Measurements from ENCODE around the gene PITPNC1.
A peak's percentile ranks its signal among the peaks of the same experiment; 100 is the strongest.
"Not testable (repeated sequence)": the region's sequence is repeated elsewhere in the genome, so short reads cannot be mapped to it uniquely, and the experiment has no call there.

Gene PITPNC1

DNA sequence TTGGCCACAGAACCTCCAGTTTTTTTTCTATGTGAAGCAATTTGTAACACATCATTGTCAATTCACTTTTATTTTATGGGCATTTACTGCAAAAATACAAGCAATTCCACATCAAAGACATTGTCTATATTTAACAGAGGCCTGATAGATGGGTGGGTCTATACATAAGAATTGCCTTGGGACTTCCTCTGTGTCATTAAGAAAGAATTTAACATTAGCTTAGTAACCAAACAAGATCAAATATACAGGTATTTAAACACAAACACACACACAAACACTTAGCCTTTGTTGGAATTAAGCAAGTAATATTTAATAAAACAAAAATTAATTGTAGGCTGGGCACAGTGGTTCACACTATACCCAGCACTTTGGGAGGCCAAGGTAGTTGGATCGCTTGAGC is 4.3 kb upstream of the PITPNC1 start:
- no peak for DNase-seq

DNA sequence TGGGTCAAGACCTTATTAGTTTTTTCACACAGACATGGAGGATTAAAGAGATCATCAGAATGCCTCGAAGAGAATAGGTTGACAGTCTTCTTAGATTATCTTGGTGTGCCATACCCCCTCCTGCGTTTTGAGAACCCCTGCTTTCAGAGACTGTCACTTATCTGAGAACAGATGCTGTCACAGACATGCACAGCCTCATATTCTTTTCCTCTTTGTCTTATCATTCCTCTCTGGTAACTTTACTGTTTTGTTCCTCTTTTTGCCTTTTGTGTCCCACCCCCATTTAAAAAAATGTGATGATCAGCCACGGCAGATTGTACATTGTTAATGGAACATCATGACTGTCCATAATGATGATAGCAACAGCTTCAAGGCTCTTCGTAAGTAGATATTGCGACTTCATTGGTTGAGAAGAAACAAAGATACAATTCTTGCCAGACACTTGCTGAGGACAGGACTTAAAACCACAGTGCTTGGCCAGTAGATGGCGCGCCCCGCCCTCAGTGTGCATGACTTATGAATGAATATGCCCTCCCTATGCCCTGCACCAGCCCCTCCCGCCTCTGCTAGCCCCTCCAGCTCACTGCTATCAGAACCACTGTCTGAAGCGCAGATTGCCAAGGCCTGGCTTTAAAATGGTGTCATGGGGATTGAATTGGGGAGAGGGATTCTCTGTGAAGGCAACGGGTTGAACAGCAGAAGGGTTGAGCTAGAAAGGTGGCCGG is 2.6 kb upstream of the PITPNC1 start:
- DNase-seq: peak; percentile 26

DNA sequence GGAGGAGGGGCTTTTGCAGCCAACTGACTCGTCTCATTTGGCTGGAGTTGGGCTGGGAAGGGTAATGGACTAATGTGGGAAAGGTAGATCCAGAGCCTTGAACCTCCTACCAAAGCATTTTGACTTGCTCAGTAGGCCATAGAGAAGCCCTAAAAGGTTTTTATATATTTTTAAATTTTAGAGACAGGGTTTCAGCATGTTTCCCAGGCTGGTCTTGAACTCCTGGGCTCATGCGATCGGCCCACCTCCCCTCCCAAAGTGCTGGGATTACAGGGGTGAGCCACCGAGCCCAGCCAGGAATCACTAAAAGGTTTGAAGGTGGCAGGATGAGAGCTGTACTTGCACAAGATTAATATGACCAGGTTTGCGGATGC is 2.0 kb upstream of the PITPNC1 start:
- DNase-seq: no peak

DNA sequence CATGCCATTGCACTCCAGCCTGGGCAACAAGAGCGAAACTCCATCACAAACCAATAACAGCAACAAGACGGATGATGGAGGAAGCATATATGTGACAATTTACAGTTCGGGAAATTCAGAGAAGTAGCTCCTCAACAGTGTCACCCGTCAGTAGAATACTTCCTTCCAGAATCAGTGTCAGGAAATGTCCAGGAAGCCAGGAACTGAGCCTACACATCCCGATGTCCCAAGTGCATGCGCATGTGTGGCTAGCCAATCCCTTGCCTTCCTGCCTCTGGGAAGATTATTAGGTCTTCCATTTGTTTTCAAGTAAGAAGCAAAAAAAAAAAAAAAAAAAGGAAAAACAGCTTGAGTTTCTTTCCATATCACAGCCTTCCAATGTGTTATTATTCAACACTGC is 1.4 kb upstream of the PITPNC1 start:
- DNase-seq: no peak

DNA sequence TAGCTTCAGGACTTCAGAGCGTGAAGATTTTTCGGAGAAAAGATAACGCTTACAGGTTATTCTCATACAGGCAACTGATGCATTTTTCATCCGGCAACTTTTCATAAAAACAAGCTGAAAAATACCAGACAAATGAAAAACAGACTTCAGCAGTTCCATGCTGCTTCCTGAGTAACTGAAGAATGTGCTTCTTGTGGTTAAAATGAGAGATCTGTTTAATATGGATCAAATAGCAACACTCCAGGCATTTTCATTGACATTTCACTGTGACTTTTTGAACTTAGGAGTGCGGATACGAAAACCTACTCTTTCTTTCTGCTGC is 705 bp upstream of the PITPNC1 start:
- DNase-seq: no peak

DNA sequence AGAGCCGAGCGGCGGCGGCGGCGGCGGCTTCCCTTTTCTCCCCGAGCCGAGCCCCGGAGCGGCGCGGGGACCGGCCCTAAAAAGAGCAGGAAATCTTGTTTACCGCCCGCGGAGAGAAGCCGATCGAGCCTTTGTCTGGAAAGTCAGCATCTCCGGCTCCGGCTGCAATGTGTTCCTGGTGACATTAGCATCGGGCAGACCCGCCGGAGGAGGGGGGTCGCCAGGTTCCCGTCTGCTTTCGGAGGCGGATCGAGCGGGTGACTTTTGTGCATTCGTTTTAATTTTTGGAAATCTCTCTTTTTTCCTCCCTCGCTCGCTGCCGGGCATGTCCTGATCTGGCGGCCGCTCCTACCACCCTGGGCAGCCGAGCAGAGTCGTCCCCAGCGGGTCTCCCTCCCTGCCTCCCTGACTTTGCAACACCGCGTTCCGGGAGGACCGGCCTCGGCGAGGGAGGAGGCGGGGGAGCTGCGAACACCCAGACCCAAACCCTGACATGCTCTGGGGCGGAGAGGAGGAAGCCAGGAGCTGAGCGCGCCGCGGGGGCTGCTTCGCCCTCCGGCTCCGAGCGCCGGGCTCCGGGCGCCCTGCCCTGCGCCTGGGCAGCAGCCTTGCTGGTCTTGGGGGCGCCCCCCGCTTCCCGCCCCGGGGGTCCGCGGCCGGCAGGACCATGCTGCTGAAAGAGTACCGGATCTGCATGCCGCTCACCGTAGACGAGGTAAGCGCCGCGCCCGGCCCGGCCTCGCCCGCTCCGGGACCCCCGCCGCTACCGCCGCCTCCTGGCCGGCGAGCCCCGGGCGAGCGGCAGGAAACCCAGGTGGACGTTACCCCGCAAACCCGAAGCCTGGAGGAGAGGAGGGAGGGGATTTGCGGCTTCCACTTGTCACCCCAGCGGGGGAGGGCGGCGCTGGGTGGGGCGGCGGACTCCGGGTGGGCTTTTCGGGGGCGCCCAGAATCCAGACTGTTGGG is 690 bp downstream of the PITPNC1 start:
- no peak for DNase-seq

DNA sequence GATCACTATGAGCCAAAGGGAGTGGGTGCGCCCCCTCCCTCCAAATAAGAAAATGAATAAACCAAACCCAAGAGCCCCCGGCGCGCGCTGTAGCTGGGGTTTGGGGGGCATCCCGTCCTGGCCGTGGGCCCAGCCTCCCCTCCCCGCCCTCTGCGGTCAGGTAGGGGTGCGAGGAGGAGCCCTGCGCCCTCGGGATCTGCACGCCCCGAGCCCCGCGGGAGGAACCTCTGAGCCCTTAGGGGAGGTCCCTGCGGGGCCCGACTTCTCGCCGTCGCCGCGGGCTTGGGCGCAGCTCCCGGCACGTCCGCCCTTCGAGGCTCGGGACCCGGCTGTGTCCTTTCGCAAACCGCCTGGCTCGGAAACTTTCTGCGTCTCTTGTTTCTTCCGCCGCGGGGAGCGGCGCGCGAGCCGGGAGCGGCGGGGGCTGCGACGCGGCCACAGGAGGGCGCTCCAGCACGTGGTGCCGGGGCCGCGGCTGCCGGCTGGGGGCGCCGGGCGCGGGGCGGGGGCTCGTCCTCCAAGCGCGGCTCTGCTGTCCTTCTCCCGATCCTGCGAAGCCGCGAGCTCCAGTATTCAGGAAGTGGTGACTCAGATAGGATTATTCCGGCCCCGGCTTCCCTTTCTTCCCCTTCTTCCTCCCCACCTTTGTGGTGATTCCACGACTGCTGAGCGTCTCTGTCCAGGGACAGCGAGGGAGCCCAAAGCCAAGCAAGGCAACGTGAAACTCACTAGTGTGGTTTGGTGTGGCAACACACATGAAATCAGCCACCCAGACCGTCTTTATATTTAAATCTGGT is 1.6 kb downstream of the PITPNC1 start:
- DNase-seq: peak; percentile 8

DNA sequence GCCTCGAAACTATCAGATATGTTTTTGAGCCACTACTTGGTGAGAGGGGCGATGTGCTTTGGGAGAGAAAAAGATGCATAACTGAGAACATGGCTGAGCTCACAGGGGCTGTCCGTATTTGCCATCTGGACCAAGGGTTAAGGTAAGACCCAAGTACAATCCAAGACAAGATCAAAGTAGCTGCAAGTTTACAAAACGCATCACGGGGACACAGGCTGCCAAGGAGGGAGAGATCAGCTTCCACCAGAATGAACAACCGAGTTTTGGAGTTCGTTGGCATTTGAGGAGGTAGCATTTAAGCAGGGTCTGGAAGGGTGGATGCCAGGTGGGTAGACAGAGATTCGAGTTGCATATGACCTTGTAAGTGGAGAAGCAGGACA is 2.2 kb downstream of the PITPNC1 start:
- no peak for DNase-seq

DNA sequence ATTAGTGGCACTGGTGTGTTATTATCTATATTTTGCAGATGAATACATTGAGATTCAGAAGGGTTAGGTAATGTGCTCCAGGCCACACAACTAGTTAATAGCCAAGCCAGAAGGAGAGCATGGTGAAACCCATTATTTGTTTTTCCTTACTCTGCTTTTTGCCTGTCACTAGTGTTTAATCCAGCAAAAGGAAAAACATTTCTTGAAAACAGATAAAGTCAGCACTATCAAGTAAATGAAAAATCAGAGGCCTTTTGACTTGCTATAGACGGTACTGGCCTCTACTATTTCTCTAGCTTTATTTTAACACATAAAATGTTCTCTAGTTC is 4.8 kb downstream of the PITPNC1 start:
- no peak for DNase-seq

DNA sequence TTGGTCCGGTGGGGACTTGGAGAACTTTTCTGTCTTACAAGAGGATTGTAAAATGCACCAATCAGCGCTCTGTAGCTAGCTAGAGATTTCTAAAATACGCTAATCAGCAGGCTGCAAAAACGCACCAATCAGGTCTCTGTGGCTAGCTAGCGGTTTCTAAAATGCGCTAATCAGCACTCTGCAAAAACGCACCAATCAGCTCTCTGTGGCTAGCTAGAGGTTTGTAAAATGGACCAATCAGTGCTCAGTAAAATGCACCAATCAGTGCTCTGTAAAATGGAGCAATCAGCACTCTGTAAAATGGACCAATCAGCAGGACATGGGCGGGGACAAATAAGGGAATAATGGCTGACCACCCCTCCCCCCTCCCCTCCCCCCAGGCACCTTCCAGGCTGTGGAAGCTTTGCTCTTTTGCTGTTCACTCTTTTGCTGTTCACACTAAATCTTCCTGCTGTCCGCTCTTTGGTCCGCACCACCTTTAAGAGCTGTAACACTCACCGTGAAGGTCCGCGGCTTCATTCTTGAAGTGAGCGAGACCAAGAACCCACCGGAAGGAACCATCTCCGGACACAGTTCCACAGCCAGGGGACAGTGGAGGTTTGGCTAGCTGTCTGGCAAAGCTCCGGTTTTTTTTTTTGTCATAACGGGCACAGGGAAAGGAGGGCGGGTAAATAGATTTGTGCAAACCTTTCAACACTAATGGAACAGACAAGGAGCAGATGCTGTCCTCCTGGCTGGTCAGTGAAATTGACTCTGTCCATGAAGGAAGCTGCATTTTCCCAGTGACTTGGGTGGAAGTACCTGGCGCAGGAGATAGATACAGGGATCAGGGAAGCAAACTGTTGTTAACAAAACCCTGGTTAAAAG is 8.3 kb downstream of the PITPNC1 start:
- no peak for DNase-seq

DNA sequence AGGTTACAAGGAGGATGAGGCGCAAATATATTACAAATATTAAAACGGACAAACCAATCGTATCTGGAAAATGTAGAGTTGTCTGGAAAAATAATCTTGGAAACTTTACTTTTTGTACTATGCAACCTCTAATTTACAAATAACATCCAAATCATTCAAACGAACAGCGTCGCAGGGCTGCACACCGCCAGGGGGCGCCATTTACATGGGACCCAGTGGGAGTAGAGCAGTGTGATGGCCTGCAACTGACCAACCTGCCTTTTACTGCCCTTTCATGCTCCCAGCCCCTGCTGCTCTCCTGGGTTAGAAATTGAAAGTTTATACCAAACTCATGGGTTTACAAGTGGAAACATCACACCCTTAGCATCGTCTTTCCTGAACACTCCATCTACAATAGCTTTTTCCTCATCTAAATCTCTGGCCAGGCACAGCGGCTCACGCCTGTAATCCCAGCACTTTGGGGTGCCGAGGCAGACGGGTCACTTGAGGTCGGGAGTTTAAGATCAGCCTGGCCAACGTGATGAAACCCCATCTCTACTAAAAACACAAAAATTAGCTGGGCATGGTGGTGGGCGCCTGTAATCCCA is 10.0 kb downstream of the PITPNC1 start:
- no peak for DNase-seq

DNA sequence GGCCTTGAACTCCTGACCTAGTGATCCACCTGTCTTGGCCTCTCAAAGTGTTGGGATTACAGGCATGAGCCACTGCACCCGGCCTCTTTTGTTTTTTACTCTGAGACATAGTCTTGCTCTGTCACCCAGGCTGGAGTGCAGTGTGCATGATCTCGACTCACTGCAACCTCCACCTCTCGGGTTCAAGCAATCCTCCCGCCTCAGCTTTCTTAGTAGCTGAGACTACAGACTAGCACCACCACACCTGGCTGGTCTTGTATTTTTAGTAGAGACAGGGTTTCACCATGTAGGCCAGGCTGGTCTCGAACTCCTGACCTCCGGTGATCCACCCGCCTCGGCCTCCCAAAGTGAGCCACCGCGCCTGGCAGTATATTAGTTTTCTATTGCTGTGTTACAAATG is 11.5 kb downstream of the PITPNC1 start:
- not testable (repeated sequence) for DNase-seq

DNA sequence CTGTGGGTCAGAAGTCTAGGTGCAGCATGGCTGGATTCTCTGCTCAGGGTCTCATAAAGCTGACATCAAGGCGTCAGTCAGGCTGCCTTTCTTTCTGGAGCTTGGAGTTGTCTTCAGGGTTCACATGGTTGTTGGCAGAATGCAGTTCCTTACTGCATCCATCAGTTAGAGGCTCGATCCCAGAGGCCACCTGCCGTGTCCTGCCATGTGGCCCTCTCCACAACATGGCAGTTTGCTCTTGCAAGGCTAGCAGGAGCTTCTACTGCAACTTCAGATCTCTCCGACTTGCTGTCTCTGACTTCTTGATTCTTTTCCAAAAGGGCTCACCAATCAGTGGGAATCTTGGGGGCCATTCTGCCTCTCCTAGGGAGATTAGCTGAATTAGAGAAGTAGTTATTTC is 11.9 kb downstream of the PITPNC1 start:
- DNase-seq: no peak

DNA sequence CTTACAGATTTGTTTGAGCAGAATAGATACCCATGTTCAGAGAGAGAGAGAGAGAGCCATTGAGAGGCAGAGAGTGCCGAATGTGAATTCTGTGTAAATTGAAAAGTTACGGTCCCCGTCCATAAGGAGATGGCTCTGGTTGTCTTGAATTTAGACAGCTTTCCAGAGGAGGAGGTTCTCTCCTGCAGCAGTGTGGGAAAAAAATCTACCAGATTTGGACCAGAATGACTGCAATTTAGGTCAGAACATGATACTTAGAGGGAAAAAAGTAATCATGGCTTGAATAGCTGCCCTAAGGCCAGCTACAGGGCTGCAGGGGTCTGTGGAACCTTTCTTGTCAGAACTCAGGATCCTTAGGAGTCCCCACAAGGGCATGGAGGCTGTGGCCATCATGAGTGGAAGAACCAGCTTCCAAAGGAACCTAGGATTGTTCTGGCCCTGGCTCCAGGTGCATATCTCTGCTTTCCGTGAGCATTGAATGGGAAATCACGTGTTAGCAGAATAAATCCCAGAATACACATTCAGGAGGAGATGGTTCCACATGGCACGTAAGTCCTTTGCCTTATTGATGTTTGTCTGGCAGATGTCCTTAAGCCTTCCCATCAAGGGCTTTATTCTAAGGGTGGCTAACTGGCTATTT is 13.0 kb downstream of the PITPNC1 start:
- no peak for DNase-seq

DNA sequence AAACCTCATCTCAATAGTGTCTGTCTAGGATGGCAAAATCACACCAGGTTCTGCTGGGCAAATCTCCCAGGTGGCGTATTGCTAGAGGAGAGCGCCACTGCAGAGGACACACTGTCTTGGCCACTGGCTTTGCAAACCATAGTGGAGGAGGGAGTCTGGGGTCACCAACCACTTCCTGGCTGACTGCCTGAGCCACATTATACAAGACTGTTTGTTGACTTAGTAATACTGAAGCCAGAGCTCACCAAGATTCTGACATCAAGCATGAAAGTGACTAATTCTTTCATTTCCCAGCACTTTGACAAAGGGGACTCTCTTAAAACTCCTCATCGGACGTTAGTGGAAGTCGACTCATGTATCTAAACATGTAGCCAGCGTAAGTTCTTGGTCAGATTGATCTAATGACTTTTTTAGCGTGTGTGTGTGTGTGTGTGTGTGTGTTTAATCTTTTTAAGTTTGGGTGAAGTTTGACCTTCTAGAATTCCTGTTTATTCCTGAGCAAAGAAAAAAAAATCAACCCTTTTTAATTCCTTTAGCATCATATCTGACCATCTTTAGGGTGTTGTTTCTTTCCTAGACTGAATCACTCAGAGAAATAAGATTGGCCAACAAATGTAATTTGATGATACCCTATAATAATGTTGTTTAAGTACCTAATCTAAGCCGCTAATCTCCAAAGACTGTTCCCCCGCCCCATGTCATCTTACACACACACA is 13.7 kb downstream of the PITPNC1 start:
- peak; percentile 30 for DNase-seq

DNA sequence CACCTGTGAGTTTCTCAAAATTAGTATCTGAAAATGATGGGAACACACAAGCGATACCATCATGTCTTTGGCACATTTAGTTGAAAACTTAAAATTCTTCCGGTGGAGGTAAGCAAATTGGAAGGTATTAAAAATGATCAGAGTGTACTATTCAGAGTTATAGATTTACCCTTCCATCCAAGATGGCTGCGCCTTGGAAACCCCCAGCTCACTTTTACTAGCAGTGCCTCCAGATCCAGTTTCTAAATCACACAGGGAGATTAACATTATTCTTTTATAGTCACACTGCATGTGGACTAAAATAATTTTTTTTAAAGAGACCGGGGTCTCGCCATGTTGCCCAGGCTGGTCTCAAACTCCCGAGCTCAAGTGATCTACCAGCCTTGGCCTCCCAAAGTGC is 15.0 kb downstream of the PITPNC1 start:
- DNase-seq: no peak

DNA sequence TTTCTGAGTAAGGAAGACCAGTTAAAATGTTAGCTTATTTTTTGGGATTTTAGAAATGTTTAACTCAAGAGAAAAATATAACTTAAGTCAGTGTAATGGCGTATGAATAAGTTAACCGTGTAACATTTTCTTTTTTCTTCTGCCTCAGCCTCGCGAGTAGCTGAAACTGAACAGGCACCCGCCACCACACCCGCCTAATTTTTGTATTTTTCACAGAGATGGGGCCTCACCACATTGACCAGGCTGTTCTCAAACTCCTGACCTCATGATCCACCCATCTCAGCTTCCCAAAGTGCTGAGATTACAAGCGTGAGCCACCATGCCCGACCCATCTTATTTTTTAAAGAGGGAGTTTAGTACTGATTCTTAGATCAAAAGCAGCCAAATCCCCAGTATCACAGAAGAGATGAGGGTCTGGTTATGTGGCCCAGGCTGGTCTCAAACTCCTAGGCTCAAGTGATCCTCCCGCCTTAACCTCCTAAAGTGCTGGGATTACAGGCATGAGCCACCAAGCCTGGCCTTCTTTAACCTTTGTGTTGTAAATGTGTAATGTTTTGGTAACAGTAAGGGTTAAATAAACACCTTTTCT is 16.8 kb downstream of the PITPNC1 start:
- DNase-seq: no peak

DNA sequence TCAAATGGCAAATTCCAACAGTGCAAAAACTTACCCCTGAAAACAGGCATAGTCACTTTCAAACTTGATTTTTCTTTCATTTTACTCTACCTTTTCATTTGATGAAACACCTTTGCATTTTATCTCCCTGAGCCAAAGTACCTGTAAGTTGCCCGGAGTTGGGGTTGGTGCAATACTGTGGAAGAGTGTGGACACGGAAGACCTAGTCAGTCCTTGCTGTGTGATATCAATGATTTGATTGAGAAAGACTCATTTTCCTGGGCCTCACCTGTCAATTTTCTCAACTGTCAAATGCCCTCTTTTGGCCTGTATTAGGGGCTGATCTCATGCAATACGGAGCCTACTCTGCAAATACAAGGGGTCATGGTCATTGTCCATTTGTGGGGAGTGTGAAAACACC is 22.6 kb downstream of the PITPNC1 start:
- no peak for DNase-seq

DNA sequence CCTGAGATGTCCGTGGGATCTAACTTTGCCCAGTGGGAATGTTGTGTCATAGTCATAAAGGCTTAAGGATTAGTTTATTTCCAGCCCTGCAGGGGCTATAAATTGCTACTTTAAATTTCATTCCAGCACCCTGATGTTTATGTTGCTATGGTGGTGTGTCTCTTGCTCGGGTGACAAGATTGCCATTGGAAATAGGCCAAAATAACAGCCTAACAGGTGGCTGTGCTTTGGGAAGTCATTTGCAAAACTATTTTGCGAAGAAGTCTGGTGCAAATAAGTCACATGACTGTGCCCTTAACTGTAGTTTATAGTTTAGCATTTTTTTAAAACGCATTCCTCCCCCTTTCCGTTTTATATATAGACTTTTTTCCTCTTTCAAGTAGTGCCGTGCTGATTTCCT is 23.1 kb downstream of the PITPNC1 start:
- no peak for DNase-seq

DNA sequence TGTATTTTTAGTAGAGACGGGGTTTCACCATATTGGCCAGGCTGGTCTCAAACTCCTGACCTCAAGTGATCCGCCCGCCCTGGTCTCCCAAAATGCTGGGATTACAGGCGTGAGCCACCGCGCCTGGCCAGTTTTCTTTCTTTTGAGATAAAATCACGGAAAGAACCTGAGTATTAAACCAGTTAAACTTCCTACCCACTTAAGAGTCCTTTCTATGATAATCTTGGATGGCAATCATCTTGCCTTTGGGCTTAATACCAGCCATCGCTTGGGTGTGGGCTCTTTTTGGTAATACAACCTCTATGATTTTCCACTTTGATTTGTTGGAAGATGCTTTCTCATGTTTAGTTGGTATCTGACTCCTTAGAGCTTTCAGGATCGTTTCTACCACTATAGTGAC is 24.0 kb downstream of the PITPNC1 start:
- no peak for DNase-seq
